Fibroblast of pulmonary artery (primary cell): ENCODE measurements around the gene TSPAN18.

ENCODE experiments used
- DNase-seq: peaks from one replicate; pipeline ENCODE4 v3.0.0-alpha.2; 2010; ENCODE audit warnings: low read depth
- H3K4me3 ChIP-seq: replicated peaks from 2 replicates; pipeline ENCODE4 v1.5.1; 2011; ENCODE audit warnings: low read depth, mild to moderate bottlenecking, control low read depth, low read length, moderate library complexity
- TF ChIP-seq, protein P1 (sequence below): IDR thresholded peaks from 2 replicates; pipeline ENCODE4 v1.5.1; 2011; ENCODE audit warnings: mild to moderate bottlenecking, control low read depth, low read length, inconsistent platforms; ENCODE audit errors: missing control alignments

The TSPAN18 gene

DNA sequence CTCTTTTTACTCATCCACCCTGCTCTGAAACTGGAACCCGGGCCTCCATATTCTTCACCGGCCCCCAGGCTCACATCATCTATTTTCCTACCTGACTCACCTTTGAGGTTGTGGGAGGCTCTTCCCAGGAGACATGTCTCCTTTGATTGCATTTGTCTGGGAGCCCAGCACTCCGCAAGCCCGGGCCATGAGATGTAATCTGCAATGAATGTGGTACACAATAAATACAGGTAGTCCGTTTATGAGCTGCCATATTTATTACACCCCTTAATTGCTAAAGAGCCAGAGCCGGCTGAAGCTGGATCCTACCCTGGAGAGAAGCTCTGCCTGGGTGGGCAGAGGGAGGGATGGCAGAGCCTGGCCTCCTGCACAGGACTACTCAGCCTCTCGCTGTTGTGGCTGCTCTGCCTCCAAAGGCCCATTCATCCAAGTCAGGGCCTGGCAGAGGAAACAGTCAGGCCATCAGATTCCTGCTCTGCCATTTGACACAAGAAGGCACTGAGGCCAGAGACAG lies 174.4 kb downstream of the TSPAN18 start:
- TF ChIP-seq, protein P1, sequence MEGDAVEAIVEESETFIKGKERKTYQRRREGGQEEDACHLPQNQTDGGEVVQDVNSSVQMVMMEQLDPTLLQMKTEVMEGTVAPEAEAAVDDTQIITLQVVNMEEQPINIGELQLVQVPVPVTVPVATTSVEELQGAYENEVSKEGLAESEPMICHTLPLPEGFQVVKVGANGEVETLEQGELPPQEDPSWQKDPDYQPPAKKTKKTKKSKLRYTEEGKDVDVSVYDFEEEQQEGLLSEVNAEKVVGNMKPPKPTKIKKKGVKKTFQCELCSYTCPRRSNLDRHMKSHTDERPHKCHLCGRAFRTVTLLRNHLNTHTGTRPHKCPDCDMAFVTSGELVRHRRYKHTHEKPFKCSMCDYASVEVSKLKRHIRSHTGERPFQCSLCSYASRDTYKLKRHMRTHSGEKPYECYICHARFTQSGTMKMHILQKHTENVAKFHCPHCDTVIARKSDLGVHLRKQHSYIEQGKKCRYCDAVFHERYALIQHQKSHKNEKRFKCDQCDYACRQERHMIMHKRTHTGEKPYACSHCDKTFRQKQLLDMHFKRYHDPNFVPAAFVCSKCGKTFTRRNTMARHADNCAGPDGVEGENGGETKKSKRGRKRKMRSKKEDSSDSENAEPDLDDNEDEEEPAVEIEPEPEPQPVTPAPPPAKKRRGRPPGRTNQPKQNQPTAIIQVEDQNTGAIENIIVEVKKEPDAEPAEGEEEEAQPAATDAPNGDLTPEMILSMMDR = no peak
- DNase-seq = no peak
- H3K4me3 ChIP-seq = no peak overlapping the region

DNA sequence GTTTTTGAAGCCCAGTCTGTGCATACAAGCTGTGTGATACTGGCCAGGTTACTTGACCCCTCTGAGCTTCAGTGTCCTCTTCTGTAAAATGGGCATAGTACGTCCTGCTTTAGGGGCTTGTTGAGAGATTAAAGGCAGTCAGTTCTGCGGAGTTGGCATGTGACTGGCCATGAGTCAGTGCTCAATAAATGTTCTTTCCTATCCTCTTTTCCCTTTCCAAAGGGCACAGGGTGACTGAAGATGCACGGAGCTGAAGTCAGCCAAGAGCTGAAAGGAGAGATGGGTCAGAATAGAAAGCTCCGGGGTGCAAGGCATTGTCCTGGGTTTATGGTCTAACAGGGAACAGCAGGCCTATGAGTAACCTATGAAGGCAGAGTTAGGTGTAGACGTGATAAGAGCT lies 175.0 kb downstream of the TSPAN18 start:
- DNase-seq = no peak
- H3K4me3 ChIP-seq = no peak overlapping the region
- TF ChIP-seq, protein P1 = no peak

DNA sequence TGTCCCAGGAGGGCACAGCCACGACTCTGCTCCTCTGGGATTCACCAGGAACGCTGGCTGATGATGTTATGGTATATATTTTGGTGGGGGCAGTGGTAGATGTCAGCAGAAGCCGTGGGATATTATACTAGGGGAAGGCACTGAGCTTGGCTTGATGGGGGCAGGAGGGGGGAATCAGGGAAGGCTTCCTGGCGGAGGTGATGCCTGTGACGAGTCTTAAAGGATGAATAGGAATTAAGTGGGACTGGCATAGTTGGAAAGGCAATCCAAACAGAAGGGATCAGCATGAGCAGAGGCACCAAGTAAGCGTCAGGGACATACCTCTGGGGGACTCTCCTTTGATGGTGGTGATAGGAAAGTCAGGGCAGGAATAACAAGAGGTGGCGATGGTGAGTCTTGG lies 176.3 kb downstream of the TSPAN18 start:
- TF ChIP-seq, protein P1 = no peak
- H3K4me3 ChIP-seq = no peak overlapping the region
- no peak for DNase-seq

DNA sequence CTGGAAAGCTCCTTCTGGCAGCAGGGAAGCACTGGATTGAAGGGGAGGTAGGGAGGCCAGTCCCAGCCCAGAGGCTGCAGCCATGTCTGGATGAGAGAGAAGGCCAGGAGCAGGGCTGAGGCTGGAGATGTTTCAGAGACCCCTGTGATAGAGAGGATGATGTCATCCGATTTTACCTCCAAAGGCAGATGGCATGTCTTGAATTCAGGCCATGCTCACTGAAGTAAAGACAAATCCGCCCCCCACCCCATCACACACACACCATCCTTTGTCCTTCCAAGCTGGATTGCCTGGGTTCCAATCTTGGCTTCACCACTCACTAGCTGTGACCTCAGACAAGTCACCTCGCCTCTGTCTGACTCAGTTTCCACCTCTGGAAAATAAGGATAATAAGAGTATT lies 176.8 kb downstream of the TSPAN18 start:
- DNase-seq = no peak

DNA sequence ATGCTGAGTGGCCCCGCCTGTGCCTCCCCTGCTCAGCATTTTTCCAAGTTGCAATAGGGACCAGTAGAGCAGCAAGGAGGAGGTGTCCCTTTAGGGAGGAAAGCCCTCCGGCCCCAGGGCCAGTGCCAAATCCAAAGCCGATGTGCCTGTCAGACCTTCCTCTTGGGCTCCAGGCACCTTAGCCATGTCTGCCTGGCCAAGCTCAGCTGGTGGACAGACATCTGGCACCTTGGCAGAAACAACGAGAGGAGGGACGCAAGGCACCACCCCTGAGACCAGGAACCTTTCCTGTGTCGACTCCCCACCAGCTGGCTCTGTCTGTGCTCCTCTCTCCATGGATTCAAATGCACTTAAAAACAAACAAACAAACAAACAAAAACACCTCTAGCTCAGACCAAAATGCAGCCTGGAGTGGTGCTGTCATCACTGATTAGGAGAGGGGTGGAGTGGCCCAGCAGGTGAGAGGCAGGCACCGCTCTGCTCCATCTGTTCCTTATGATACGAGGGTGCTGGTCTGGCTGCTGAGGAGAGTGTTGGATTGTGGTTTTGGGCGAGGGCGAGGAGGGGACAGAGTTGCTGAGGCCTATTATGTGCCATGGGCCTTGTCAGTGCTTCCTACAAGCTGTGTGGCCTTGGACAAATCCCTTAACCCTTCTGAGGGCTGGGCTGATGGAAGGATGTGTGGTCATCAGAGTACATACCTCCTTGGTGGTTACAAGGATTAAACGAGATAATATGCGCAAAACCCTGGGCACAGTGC lies 177.7 kb downstream of the TSPAN18 start:
- no peak for DNase-seq
- H3K4me3 ChIP-seq = no peak overlapping the region
- TF ChIP-seq, protein P1 = no peak

More for the DNA sequence above, 176.8 kb downstream of the TSPAN18 start:
- no peak overlapping the region for H3K4me3 ChIP-seq
- TF ChIP-seq, protein P1 = no peak

DNA sequence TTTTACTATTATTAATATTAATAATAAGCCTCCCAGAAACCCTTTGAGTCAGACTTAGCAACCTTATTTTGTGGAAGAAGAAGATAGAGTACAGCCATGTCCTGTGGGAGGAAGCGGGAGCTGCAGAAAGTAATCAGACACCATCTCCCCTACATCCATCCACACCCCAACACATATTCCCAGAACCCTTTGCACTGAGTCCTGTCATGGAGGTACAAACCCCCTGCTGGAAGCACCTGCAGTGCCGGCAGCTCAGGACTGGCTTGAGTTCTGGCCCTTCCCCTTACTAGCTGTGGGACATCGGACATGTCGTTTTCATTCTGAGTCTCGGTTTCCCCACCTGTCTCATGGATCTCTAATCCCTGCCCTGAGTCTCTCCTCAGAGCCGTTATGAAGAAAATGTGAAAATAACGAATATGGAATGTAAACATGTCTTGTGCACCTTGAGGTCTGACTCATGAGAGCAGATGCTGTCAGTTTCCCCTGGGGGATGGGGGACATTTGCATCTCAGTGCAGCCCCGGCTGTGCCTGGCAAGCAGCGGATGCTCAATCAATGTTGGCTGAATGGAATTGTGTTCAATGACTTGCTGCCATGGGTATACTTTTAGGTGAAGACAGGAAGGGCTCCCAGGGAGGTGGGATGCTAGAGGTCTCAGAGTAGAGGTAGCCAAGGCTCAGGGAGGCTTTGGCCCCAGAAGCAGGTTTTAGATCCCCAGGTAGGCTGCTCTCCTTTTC lies 178.5 kb downstream of the TSPAN18 start:
- TF ChIP-seq, protein P1 = no peak

More for the DNA sequence above, 178.5 kb downstream of the TSPAN18 start:
- no peak overlapping the region for H3K4me3 ChIP-seq
- no peak for DNase-seq
